ENCODE measurements around the gene SDK1. TPM values are rescaled to one million over a fixed set of nuclear protein-coding genes. Genes with fewer than 3 reads are reported as not detected.

SDK1 gene
- polyA plus RNA-seq, 2 donors = 0.33 to 0.47 TPM

DNA sequence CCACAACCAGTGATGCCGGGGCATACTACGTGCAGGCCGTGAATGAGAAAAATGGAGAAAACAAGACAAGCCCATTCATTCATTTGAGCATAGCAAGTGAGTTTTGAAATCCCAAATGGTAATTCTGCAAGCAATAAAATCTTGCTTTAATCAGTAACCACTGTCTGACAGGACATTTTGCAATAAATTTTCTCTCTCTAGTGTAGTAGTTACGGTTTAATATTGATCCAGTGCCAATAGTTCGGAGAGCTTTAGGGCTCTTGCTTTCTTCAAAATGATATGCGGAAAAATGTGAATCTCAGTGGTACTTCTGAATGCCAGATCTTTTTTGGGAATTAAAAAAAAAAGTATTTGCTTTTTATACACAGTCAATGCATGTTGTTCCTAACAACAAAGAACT lies 520.4 kb downstream of the SDK1 start:
- no peaks in the 10 kb centered on the region for H3K9me3 ChIP-seq (ENCODE audit: control insufficient read depth in 2 of 2, insufficient read depth in 1 of 2, low read depth in 1 of 2, low read length in 1 of 2)
- WGBS, 2 donors = 84 to 90% methylated on average over 6 of the region's 6 CpGs
- H3K36me3 ChIP-seq (ENCODE audit: control insufficient read depth in 2 of 2, insufficient read depth in 2 of 2, low read length in 1 of 2) = no peaks in the 10 kb centered on the region
- H3K4me1 ChIP-seq (ENCODE audit: control insufficient read depth in 2 of 2, insufficient read depth in 2 of 2, low read length in 1 of 2) = no peaks in the 10 kb centered on the region
- H3K27me3 ChIP-seq (ENCODE audit: control insufficient read depth in 1 of 2, insufficient read depth in 2 of 2, low read length in 2 of 2) = no peaks in the 10 kb centered on the region
- no peak overlapping the region for H3K4me3 ChIP-seq (ENCODE audit: low read depth in 1 of 2, low read length in 2 of 2)
- no peak overlapping the region for H3K27ac ChIP-seq (ENCODE audit: low read depth in 2 of 2, low read length in 1 of 2)

- Histone ChIP-seq H3K4me1 (ENCODE audit: control insufficient read depth in 2 of 2, insufficient read depth in 2 of 2, low read length in 1 of 2) (no peaks in the 10 kb centered on the region), H3K27me3 (ENCODE audit: control insufficient read depth in 1 of 2, insufficient read depth in 2 of 2, low read length in 2 of 2) (no peaks in the 10 kb centered on the region), H3K9me3 (ENCODE audit: control insufficient read depth in 2 of 2, insufficient read depth in 1 of 2, low read depth in 1 of 2, low read length in 1 of 2) (no peaks in the 10 kb centered on the region), H3K27ac (ENCODE audit: low read depth in 2 of 2, low read length in 1 of 2) (no peak overlapping the region), H3K4me3 (ENCODE audit: low read depth in 1 of 2, low read length in 2 of 2) (no peak overlapping the region), H3K36me3 (ENCODE audit: control insufficient read depth in 2 of 2, insufficient read depth in 2 of 2, low read length in 1 of 2) (no peaks in the 10 kb centered on the region)
- 83 to 84% methylated on average over 3 of the region's 3 CpGs for WGBS, 2 donors
Measured at GRCh38 chr7:3825491-3825890, 524.4 kb downstream of the SDK1 start.

DNA sequence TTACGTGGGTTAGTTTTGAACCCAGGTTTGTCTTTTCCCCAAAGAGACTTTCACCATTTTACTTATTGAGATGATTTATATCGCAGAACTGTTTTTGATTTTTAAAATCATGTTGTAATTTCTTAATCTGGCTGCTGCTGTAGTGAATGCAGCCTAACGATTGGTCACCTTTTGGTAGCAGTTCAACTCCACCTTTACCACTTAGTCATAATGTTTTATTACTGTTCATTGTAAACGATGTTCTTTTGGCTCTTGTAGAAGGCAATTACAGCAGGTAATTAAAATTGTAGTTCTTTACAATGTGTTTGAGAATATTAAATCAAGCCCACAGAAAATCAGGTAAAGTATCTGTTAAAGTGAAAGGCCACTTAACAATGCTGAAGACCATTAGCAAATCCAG lies 531.1 kb downstream of the SDK1 start:
- Histone ChIP-seq H3K27me3 (ENCODE audit: control insufficient read depth in 1 of 2, insufficient read depth in 2 of 2, low read length in 2 of 2) (no peaks in the 10 kb centered on the region), H3K9me3 (ENCODE audit: control insufficient read depth in 2 of 2, insufficient read depth in 1 of 2, low read depth in 1 of 2, low read length in 1 of 2) (no peaks in the 10 kb centered on the region), H3K27ac (ENCODE audit: low read depth in 2 of 2, low read length in 1 of 2) (no peak overlapping the region), H3K4me3 (ENCODE audit: low read depth in 1 of 2, low read length in 2 of 2) (no peak overlapping the region), H3K4me1 (ENCODE audit: control insufficient read depth in 2 of 2, insufficient read depth in 2 of 2, low read length in 1 of 2) (no peaks in the 10 kb centered on the region), H3K36me3 (ENCODE audit: control insufficient read depth in 2 of 2, insufficient read depth in 2 of 2, low read length in 1 of 2) (no peaks in the 10 kb centered on the region)
- 76 to 78% methylated on average over 4 of the region's 4 CpGs for WGBS, 2 donors

GRCh38 chr7:3835109-3835508 lies 534.1 kb downstream of the SDK1 start:
- no peaks in the 10 kb centered on the region for H3K4me1 ChIP-seq (ENCODE audit: control insufficient read depth in 2 of 2, insufficient read depth in 2 of 2, low read length in 1 of 2)
- H3K4me3 ChIP-seq (ENCODE audit: low read depth in 1 of 2, low read length in 2 of 2) = no peak overlapping the region
- H3K27me3 ChIP-seq (ENCODE audit: control insufficient read depth in 1 of 2, insufficient read depth in 2 of 2, low read length in 2 of 2) = no peaks in the 10 kb centered on the region
- H3K27ac ChIP-seq (ENCODE audit: low read depth in 2 of 2, low read length in 1 of 2) = no peak overlapping the region
- no peaks in the 10 kb centered on the region for H3K36me3 ChIP-seq (ENCODE audit: control insufficient read depth in 2 of 2, insufficient read depth in 2 of 2, low read length in 1 of 2)
- no peaks in the 10 kb centered on the region for H3K9me3 ChIP-seq (ENCODE audit: control insufficient read depth in 2 of 2, insufficient read depth in 1 of 2, low read depth in 1 of 2, low read length in 1 of 2)
- WGBS, 2 donors = 76 to 80% methylated on average over 8 of the region's 8 CpGs

DNA sequence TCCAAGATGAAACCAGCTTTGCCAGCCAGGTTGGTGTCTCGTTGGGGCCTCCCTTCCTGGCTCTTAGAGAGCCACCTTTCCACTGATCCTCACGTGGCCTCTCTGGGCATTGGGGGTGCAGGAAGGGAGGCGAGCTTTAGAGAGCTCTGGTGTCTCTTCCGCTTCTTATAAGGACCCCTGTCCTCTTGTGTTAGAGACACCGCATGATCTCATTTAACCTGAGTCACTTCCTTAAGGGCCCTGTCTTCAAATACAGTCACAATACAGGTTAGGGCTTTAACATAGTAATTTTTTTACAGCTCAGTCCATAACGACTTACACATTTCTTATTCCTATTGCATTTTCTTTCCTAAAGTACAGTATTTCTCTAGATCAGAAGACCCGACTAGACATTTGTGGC lies 535.8 kb downstream of the SDK1 start:
- H3K4me1 ChIP-seq (ENCODE audit: control insufficient read depth in 2 of 2, insufficient read depth in 2 of 2, low read length in 1 of 2) = no peaks in the 10 kb centered on the region
- no peaks in the 10 kb centered on the region for H3K36me3 ChIP-seq (ENCODE audit: control insufficient read depth in 2 of 2, insufficient read depth in 2 of 2, low read length in 1 of 2)
- no peaks in the 10 kb centered on the region for H3K27me3 ChIP-seq (ENCODE audit: control insufficient read depth in 1 of 2, insufficient read depth in 2 of 2, low read length in 2 of 2)
- no peak overlapping the region for H3K27ac ChIP-seq (ENCODE audit: low read depth in 2 of 2, low read length in 1 of 2)
- H3K4me3 ChIP-seq (ENCODE audit: low read depth in 1 of 2, low read length in 2 of 2) = no peak overlapping the region
- no peaks in the 10 kb centered on the region for H3K9me3 ChIP-seq (ENCODE audit: control insufficient read depth in 2 of 2, insufficient read depth in 1 of 2, low read depth in 1 of 2, low read length in 1 of 2)
- whole genome bisulfite sequencing, 2 donors = 87 to 90% methylated on average over 7 of the region's 7 CpGs

DNA sequence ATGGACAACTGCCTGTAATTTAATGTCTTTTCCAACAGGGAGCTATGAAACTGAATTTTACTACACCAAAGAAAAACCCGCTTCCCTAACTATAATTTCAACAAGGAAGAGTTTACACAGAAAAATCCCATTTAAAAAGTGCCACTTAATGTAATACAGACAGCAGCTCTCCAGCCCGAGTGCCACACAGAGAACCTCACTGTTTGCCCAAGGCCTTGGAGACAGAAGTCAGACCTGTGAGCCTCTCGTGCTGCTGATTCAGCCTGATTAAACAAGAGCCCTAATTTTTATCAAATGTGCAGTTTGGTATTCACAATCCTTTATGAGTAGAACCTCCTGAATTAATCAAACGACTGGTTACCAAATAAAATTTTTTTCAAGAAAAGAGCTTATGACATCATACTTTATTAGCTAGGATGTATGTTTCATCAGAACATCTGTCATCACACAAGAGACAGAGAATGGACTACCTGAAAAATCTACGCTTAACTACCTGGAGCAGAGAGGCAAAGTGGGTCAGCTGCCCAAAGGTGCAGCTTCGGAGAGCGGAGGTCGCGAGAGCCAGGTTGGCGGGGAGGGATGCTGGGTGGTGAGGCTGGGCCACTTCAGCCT lies 543.6 kb downstream of the SDK1 start:
- Histone ChIP-seq H3K4me1 (ENCODE audit: control insufficient read depth in 2 of 2, insufficient read depth in 2 of 2, low read length in 1 of 2) (no peaks in the 10 kb centered on the region), H3K27me3 (ENCODE audit: control insufficient read depth in 1 of 2, insufficient read depth in 2 of 2, low read length in 2 of 2) (no peaks in the 10 kb centered on the region), H3K9me3 (ENCODE audit: control insufficient read depth in 2 of 2, insufficient read depth in 1 of 2, low read depth in 1 of 2, low read length in 1 of 2) (peaks cover 0 to 2% of the 10 kb centered on the region in 2 donors), H3K36me3 (ENCODE audit: control insufficient read depth in 2 of 2, insufficient read depth in 2 of 2, low read length in 1 of 2) (no peaks in the 10 kb centered on the region), H3K4me3 (ENCODE audit: low read depth in 1 of 2, low read length in 2 of 2) (no peak overlapping the region), H3K27ac (ENCODE audit: low read depth in 2 of 2, low read length in 1 of 2) (no peak overlapping the region)
- WGBS, 2 donors = 93 to 94% methylated on average over 10 of the region's 10 CpGs

DNA sequence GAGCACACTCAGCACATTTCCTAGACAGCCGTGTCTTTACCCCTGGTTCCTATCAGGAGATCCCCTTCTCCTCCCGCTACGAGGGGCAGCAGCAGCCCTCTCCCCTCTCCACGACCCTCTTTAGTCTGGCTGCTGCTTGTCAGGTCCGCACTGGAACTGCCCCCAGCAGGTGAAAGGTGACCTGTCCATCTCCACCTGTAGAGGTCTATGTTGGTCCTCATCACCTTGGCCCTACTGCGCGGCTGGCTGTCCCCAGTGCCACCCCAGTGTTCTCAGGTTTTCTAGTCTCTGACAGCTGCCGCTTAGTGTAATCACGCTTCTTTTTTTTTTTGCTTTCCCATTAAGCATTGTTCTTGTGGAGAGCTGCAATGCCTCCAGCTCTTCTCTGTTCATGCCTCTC lies 545.7 kb downstream of the SDK1 start:
- Histone ChIP-seq H3K4me3 (ENCODE audit: low read depth in 1 of 2, low read length in 2 of 2) (no peak overlapping the region), H3K4me1 (ENCODE audit: control insufficient read depth in 2 of 2, insufficient read depth in 2 of 2, low read length in 1 of 2) (no peaks in the 10 kb centered on the region), H3K27ac (ENCODE audit: low read depth in 2 of 2, low read length in 1 of 2) (no peak overlapping the region), H3K27me3 (ENCODE audit: control insufficient read depth in 1 of 2, insufficient read depth in 2 of 2, low read length in 2 of 2) (no peaks in the 10 kb centered on the region), H3K9me3 (ENCODE audit: control insufficient read depth in 2 of 2, insufficient read depth in 1 of 2, low read depth in 1 of 2, low read length in 1 of 2) (peaks cover 0 to 2% of the 10 kb centered on the region in 2 donors), H3K36me3 (ENCODE audit: control insufficient read depth in 2 of 2, insufficient read depth in 2 of 2, low read length in 1 of 2) (no peaks in the 10 kb centered on the region)
- WGBS, 2 donors = 91 to 94% methylated on average over 9 of the region's 9 CpGs

GRCh38 chr7:3847336-3847735 lies 546.3 kb downstream of the SDK1 start:
- H3K36me3 ChIP-seq (ENCODE audit: control insufficient read depth in 2 of 2, insufficient read depth in 2 of 2, low read length in 1 of 2) = no peaks in the 10 kb centered on the region
- WGBS, 2 donors = 79 to 81% methylated on average over 6 of the region's 6 CpGs
- H3K27ac ChIP-seq (ENCODE audit: low read depth in 2 of 2, low read length in 1 of 2) = no peak overlapping the region
- peaks cover 0 to 2% of the 10 kb centered on the region in 2 donors for H3K9me3 ChIP-seq (ENCODE audit: control insufficient read depth in 2 of 2, insufficient read depth in 1 of 2, low read depth in 1 of 2, low read length in 1 of 2)
- H3K4me3 ChIP-seq (ENCODE audit: low read depth in 1 of 2, low read length in 2 of 2) = no peak overlapping the region
- no peaks in the 10 kb centered on the region for H3K4me1 ChIP-seq (ENCODE audit: control insufficient read depth in 2 of 2, insufficient read depth in 2 of 2, low read length in 1 of 2)
- no peaks in the 10 kb centered on the region for H3K27me3 ChIP-seq (ENCODE audit: control insufficient read depth in 1 of 2, insufficient read depth in 2 of 2, low read length in 2 of 2)

GRCh38 chr7:3859431-3859830 lies 558.4 kb downstream of the SDK1 start:
- Histone ChIP-seq H3K27me3 (ENCODE audit: control insufficient read depth in 1 of 2, insufficient read depth in 2 of 2, low read length in 2 of 2) (no peaks in the 10 kb centered on the region), H3K4me3 (ENCODE audit: low read depth in 1 of 2, low read length in 2 of 2) (no peak overlapping the region), H3K9me3 (ENCODE audit: control insufficient read depth in 2 of 2, insufficient read depth in 1 of 2, low read depth in 1 of 2, low read length in 1 of 2) (no peaks in the 10 kb centered on the region), H3K27ac (ENCODE audit: low read depth in 2 of 2, low read length in 1 of 2) (no peak overlapping the region), H3K36me3 (ENCODE audit: control insufficient read depth in 2 of 2, insufficient read depth in 2 of 2, low read length in 1 of 2) (no peaks in the 10 kb centered on the region), H3K4me1 (ENCODE audit: control insufficient read depth in 2 of 2, insufficient read depth in 2 of 2, low read length in 1 of 2) (no peaks in the 10 kb centered on the region)
- WGBS, 2 donors = 88 to 92% methylated on average over 1 of the region's 1 CpG

DNA sequence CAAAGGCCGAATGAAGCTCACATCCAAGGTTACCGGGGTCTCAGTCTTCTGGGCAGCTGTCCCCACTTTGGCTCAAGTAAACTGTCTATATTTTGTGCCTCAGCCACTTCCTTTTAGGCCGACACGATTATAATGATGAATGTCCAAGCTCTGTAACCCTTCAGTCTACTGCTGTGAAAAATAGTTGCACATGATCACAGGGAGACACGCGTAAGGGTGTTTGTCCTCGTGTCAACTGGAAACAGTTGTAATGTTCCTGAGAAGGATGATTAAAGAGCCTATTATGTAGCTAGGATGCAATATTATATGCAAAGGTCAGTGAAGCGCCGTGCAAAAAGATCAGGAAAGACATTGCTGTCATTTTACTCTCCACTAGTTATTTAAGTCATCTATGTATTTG lies 559.9 kb downstream of the SDK1 start:
- Histone ChIP-seq H3K27ac (ENCODE audit: low read depth in 2 of 2, low read length in 1 of 2) (no peak overlapping the region), H3K36me3 (ENCODE audit: control insufficient read depth in 2 of 2, insufficient read depth in 2 of 2, low read length in 1 of 2) (no peaks in the 10 kb centered on the region)
- 71 to 72% methylated on average over 9 of the region's 9 CpGs for WGBS, 2 donors

More for the DNA sequence above, 559.9 kb downstream of the SDK1 start:
- no peaks in the 10 kb centered on the region for H3K4me1 ChIP-seq (ENCODE audit: control insufficient read depth in 2 of 2, insufficient read depth in 2 of 2, low read length in 1 of 2)
- no peak overlapping the region for H3K4me3 ChIP-seq (ENCODE audit: low read depth in 1 of 2, low read length in 2 of 2)
- no peaks in the 10 kb centered on the region for H3K27me3 ChIP-seq (ENCODE audit: control insufficient read depth in 1 of 2, insufficient read depth in 2 of 2, low read length in 2 of 2)
- no peaks in the 10 kb centered on the region for H3K9me3 ChIP-seq (ENCODE audit: control insufficient read depth in 2 of 2, insufficient read depth in 1 of 2, low read depth in 1 of 2, low read length in 1 of 2)

All from esophagus (tissue), 2 donors.